Activated T-helper 17 cell treated with anti-CD3 and anti-CD28 coated beads, Interleukin-2, amount 50 U/mL, for 72 hours (primary cell): ENCODE results near the gene PTPN14. TPM values are rescaled to one million over a fixed set of nuclear protein-coding genes. Genes with fewer than 3 reads are reported as not detected.

Experiments used
- ATAC-seq: fragments of 150-1000 bp; cut with Tn5 transposase; replicated peaks from 2 replicates; pipeline ENCODE4 v1.10.0; 2021; ENCODE audit warnings: mild to moderate bottlenecking, moderate library complexity
- H3K27ac Mint-ChIP-seq: one replicate; pipeline ENCODE4 v1.8.0; 2022; ENCODE audit warnings: mixed read lengths
- H3K27me3 Mint-ChIP-seq: one replicate; pipeline ENCODE4 v1.8.0; 2022; ENCODE audit warnings: mixed read lengths
- H3K36me3 Mint-ChIP-seq: one replicate; pipeline ENCODE4 v1.8.0; 2022; ENCODE audit warnings: low read depth, mild to moderate bottlenecking, mixed read lengths
- H3K4me1 Mint-ChIP-seq: one replicate; pipeline ENCODE4 v1.8.0; 2022; ENCODE audit warnings: mixed read lengths
- H3K4me3 Mint-ChIP-seq: one replicate; pipeline ENCODE4 v1.8.0; 2022; ENCODE audit warnings: mild to moderate bottlenecking, mixed read lengths
- H3K9me3 Mint-ChIP-seq: one replicate; pipeline ENCODE4 v1.8.0; 2022; ENCODE audit warnings: mixed read lengths
- total RNA-seq, 2 donors: library from RNA; stranded (reverse); gene quantifications; one replicate each; pipeline ENCODE4 v1.2.3, GENCODE V29; 2022

Gene PTPN14
- total RNA-seq, 2 donors from 2014 or later = 0.66 to 0.89 TPM

GRCh38 chr1:214441119-214441518 lies 110.3 kb downstream of the PTPN14 start:
- Mint-ChIP-seq H3K4me1 (peaks cover 11% of the 10 kb centered on the region), H3K27ac (peak overlapping the region; percentile 86), H3K27me3 (no peaks in the 10 kb centered on the region), H3K9me3 (no peaks in the 10 kb centered on the region), H3K36me3 (no peaks in the 10 kb centered on the region), H3K4me3 (peak overlapping the region; percentile 69)
- ATAC-seq = peak; percentile 30

DNA sequence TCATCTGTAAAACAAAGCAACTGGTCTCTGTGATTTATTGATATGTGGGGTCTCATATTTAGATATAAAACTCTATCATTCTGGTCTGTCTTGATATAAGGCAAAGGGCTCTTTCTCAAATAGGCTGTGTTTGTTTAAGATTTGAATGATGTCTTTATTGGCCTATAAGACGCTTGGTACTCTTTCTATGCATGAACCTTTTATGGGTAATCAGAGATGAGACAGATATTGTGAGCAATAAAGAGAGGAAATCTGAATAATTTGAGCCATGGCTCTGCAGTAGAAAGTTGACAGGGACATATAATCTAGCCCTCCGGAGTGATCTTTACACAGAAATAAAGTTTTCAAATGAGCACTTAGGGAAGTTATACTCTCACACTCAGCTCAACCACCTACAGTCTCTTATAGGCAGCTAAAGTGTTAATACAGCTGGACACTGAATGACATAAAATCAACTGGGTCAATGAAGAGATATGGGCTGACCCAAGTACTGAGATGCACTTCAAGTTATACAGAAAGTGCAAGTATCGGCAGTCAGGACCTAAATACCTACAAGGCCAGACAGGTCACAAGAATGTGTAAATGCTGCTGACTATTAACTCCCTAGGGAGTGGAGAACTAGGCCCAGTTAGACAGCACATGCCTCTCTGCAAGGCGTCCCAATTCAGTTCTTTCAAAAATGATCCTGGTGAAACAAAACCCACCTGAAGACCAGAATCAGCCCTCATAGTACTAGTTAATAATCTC lies 111.0 kb downstream of the PTPN14 start:
- H3K4me3 Mint-ChIP-seq = peak overlapping the region; percentile 69
- H3K4me1 Mint-ChIP-seq = peaks cover 11% of the 10 kb centered on the region
- no peaks in the 10 kb centered on the region for H3K36me3 Mint-ChIP-seq
- H3K27me3 Mint-ChIP-seq = no peaks in the 10 kb centered on the region
- no peak for ATAC-seq
- no peaks in the 10 kb centered on the region for H3K9me3 Mint-ChIP-seq
- peak overlapping the region; percentile 86 for H3K27ac Mint-ChIP-seq

GRCh38 chr1:214439352-214440119 lies 111.9 kb downstream of the PTPN14 start:
- ATAC-seq = peak; percentile 86
- Mint-ChIP-seq H3K4me3 (peak overlapping the region; percentile 69), H3K4me1 (peaks cover 11% of the 10 kb centered on the region)

DNA sequence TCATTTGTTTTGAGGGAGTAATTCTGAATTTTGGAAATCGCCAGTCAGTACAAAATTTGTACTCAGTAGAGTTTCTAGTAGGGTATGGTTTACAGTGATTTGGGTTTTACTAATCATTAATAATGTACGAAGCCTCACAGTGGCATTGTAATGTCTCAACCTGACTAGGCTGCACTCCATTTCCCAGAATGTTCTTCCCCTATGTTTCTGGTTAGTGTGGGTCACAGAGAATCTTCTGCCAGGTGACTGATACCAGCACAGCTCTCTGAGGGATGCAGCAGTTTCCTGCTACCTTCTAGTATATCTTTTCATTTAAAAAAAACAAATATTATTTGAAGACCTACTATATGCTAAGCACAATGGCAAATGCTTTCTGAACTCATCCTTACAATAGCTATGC lies 112.9 kb downstream of the PTPN14 start:
- peak; percentile 40 for ATAC-seq
- Mint-ChIP-seq H3K4me1 (peaks cover 11% of the 10 kb centered on the region), H3K36me3 (no peaks in the 10 kb centered on the region)

More at GRCh38 chr1:214439352-214440119, 111.9 kb downstream of the PTPN14 start:
- H3K36me3 Mint-ChIP-seq = no peaks in the 10 kb centered on the region
- H3K9me3 Mint-ChIP-seq = no peaks in the 10 kb centered on the region
- peak overlapping the region; percentile 86 for H3K27ac Mint-ChIP-seq
- peaks cover 1% of the 10 kb centered on the region for H3K27me3 Mint-ChIP-seq

DNA sequence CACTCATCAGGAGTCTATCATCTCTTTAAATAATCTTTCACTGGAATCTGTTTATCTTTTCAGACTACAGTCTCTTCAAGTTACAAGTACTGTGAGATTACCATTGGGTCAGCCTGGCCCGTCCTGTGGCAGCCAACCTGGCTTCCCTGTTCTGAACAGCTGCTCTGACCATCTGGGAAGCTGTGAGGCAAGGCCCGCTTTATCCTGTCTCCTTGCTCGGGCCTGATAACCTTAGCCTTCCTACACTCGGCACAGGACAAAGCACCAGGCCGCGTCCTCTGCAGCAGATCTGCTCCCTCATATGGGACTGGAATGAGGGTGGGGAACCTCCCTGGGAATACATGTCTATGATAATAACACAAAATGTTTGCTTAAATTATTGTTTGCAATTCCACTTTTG lies 113.3 kb downstream of the PTPN14 start:
- no peaks in the 10 kb centered on the region for H3K9me3 Mint-ChIP-seq
- peak overlapping the region; percentile 86 for H3K27ac Mint-ChIP-seq
- peaks cover 11% of the 10 kb centered on the region for H3K4me1 Mint-ChIP-seq
- H3K27me3 Mint-ChIP-seq = peaks cover 12% of the 10 kb centered on the region
- ATAC-seq = no peak
- peak overlapping the region; percentile 69 for H3K4me3 Mint-ChIP-seq
- H3K36me3 Mint-ChIP-seq = no peaks in the 10 kb centered on the region

More for the DNA sequence above, 112.9 kb downstream of the PTPN14 start:
- Mint-ChIP-seq H3K9me3 (no peaks in the 10 kb centered on the region), H3K4me3 (peak overlapping the region; percentile 69), H3K27me3 (peaks cover 8% of the 10 kb centered on the region), H3K27ac (peak overlapping the region; percentile 86)

GRCh38 chr1:214435867-214436266 lies 115.5 kb downstream of the PTPN14 start:
- Mint-ChIP-seq H3K4me3 (no peak overlapping the region), H3K9me3 (no peaks in the 10 kb centered on the region), H3K36me3 (no peaks in the 10 kb centered on the region), H3K27ac (no peak overlapping the region), H3K27me3 (peaks cover 12% of the 10 kb centered on the region), H3K4me1 (peaks cover 11% of the 10 kb centered on the region)
- ATAC-seq = no peak

GRCh38 chr1:214432245-214432644 lies 119.2 kb downstream of the PTPN14 start:
- peaks cover 16% of the 10 kb centered on the region for H3K4me1 Mint-ChIP-seq
- no peaks in the 10 kb centered on the region for H3K9me3 Mint-ChIP-seq
- no peak for ATAC-seq
- no peak overlapping the region for H3K27ac Mint-ChIP-seq
- H3K36me3 Mint-ChIP-seq = no peaks in the 10 kb centered on the region
- no peak overlapping the region for H3K4me3 Mint-ChIP-seq
- peaks cover 12% of the 10 kb centered on the region for H3K27me3 Mint-ChIP-seq

DNA sequence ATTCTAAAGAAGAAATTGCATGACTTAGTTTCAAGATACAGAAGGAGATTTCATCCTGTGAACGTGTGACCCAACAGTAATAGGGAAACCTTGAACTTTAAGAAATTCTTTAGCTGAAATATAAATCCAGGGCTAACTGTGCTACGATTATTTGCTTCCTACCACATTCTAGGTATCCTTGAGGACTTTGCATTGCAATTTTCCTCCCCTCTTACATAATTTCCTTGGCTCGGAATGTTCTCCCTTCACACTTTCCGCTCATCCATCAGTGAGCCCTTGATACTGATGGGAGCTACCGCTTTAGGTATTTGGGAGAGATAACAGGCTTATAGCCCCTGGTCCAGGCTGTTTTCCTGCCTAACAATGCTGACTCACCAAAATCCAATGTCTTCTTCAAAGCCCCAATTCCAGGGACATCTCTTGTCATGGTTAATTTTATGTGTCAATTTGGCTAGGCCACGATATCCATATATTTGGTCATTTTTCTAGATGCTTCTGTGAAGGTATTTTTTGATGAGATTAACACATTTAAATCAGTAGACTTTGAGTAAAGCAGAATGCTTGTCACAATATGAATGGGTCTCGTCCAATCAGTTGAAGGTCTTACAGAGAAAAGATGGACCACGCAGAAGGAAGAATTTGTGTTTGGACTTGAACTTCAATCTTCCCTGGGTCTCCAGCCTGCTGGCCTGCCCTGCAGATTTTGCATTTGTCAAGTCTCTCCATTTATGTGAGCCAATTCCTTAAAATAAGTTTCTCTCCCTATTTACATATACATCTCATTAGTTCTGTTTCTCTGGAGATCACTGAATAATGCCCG lies 121.2 kb downstream of the PTPN14 start:
- H3K4me3 Mint-ChIP-seq = no peak overlapping the region
- H3K9me3 Mint-ChIP-seq = no peaks in the 10 kb centered on the region
- peaks cover 16% of the 10 kb centered on the region for H3K4me1 Mint-ChIP-seq
- H3K27ac Mint-ChIP-seq = no peak overlapping the region
- H3K36me3 Mint-ChIP-seq = no peaks in the 10 kb centered on the region
- peaks cover 12% of the 10 kb centered on the region for H3K27me3 Mint-ChIP-seq
- no peak for ATAC-seq

DNA sequence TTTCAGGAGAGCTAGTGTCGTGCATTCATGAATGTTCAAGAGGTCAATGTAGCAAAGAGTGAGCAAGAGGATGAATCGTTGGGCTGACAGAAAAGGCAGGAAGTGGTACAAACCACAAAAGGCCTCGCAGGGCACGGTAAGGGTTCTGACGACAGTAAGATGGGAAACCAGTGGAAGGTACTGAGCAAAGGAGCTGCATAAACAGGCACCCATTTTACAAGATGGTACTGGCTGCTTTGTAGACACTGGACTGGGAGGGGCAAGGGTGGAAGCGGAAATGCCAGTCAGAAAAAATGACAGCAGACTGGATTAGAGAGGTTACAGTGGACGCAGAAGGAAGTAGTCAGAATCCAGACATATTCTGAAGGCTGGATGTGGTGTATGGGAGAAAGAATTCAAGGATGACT lies 123.5 kb downstream of the PTPN14 start:
- H3K4me3 Mint-ChIP-seq = peak overlapping the region; percentile 67
- no peaks in the 10 kb centered on the region for H3K9me3 Mint-ChIP-seq
- peak; percentile 99 for ATAC-seq
- no peaks in the 10 kb centered on the region for H3K36me3 Mint-ChIP-seq
- H3K4me1 Mint-ChIP-seq = peaks cover 16% of the 10 kb centered on the region
- no peaks in the 10 kb centered on the region for H3K27me3 Mint-ChIP-seq
- peak overlapping the region; percentile 79 for H3K27ac Mint-ChIP-seq

DNA sequence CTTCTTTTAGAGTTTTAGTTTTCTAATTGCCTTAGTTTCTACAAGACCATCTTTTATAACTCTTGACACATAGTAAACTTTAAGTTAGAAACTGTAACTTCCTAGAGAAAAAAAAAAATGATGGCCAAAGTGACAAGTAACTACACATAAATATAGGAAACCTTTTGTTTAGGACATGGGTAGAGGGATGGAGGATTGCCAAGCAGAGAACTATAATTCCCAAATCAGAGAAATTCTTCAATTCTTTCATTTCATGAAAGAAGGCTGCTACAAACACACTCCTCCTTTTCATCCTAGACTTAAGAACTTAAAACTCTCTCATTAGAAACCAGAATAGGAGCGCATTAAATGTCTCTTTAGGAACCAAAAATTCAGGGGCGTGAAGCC lies 125.0 kb downstream of the PTPN14 start:
- Mint-ChIP-seq H3K4me1 (peaks cover 16% of the 10 kb centered on the region), H3K27me3 (peaks cover 4% of the 10 kb centered on the region), H3K27ac (no peak overlapping the region), H3K36me3 (no peaks in the 10 kb centered on the region), H3K4me3 (no peak overlapping the region), H3K9me3 (no peaks in the 10 kb centered on the region)
- ATAC-seq = no peak

GRCh38 chr1:214425716-214426425 lies 125.5 kb downstream of the PTPN14 start:
- peaks cover 16% of the 10 kb centered on the region for H3K4me1 Mint-ChIP-seq

DNA sequence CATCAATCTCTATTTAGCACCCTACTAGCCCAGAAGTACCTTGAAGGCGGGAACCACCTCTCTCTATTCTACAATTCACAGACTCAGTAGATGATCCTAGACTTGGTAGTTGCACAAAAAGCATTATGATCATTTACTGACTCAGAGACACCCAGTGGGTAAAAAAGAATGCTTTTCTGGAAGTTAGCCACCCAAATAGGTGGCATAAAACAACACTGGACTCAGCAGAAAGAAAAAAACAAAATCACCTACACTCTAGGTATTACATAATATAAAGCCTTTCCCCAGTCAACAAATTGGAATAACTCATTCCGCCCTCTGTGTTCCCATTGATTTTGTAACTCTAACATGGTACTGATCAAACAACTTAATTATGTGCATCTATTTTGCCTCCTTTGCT lies 126.3 kb downstream of the PTPN14 start:
- Mint-ChIP-seq H3K36me3 (no peaks in the 10 kb centered on the region), H3K4me1 (peaks cover 16% of the 10 kb centered on the region), H3K27ac (peak overlapping the region; percentile 19), H3K27me3 (peaks cover 4% of the 10 kb centered on the region), H3K9me3 (no peaks in the 10 kb centered on the region), H3K4me3 (no peak overlapping the region)
- no peak for ATAC-seq

More at GRCh38 chr1:214425716-214426425, 125.5 kb downstream of the PTPN14 start:
- ATAC-seq = no peak
- Mint-ChIP-seq H3K27me3 (peaks cover 4% of the 10 kb centered on the region), H3K9me3 (no peaks in the 10 kb centered on the region), H3K27ac (no peak overlapping the region), H3K4me3 (no peak overlapping the region), H3K36me3 (no peaks in the 10 kb centered on the region)

GRCh38 chr1:214423045-214423444 lies 128.4 kb downstream of the PTPN14 start:
- no peaks in the 10 kb centered on the region for H3K36me3 Mint-ChIP-seq
- H3K27me3 Mint-ChIP-seq = peaks cover 7% of the 10 kb centered on the region
- peaks cover 7% of the 10 kb centered on the region for H3K4me1 Mint-ChIP-seq
- H3K4me3 Mint-ChIP-seq = no peak overlapping the region
- no peaks in the 10 kb centered on the region for H3K9me3 Mint-ChIP-seq
- H3K27ac Mint-ChIP-seq = no peak overlapping the region
- no peak for ATAC-seq
